ENCODE data around the gene CFI.
A peak's percentile ranks its signal among the peaks of the same experiment; 100 is the strongest.

The CFI gene

GRCh38 chr4:109713500-109713899 lies 88.3 kb downstream of the CFI start:
- DNase-seq (ENCODE audit: low read depth): no peak

GRCh38 chr4:109708990-109709389 lies 92.8 kb downstream of the CFI start:
- no peak overlapping the region for H3K4me3 ChIP-seq (replicated peaks; ENCODE audit: low read depth, low read length)
- DNase-seq (ENCODE audit: low read depth): no peak
- TF ChIP-seq CTCF (IDR thresholded peaks at IDR 0.05; ENCODE audit: low read length, missing control alignments): no peak

More at GRCh38 chr4:109713500-109713899, 88.3 kb downstream of the CFI start:
- TF ChIP-seq CTCF (IDR thresholded peaks at IDR 0.05; ENCODE audit: low read length, missing control alignments): no peak
- H3K4me3 ChIP-seq (replicated peaks; ENCODE audit: low read depth, low read length): no peak overlapping the region

GRCh38 chr4:109708435-109708834 lies 93.4 kb downstream of the CFI start:
- TF ChIP-seq CTCF (IDR thresholded peaks at IDR 0.05; ENCODE audit: low read length, missing control alignments): no peak
- DNase-seq (ENCODE audit: low read depth): no peak
- H3K4me3 ChIP-seq (replicated peaks; ENCODE audit: low read depth, low read length): no peak overlapping the region

GRCh38 chr4:109703664-109704361 lies 98.0 kb downstream of the CFI start:
- DNase-seq (ENCODE audit: low read depth): peak; percentile 33
- no peak for TF ChIP-seq CTCF (IDR thresholded peaks at IDR 0.05; ENCODE audit: low read length, missing control alignments)
- H3K4me3 ChIP-seq (replicated peaks; ENCODE audit: low read depth, low read length): peak overlapping the region; percentile 78

GRCh38 chr4:109702950-109703663 lies 98.7 kb downstream of the CFI start, which contains the start of gene CASP6:
CASP6 (minus strand) TSS chr4:109703445; CDS start chr4:109703395, 50 bp downstream.
- peak within 1 kb of the TSS; percentile 78 for H3K4me3 ChIP-seq (replicated peaks; ENCODE audit: low read depth, low read length)
- peak; percentile 76 for DNase-seq (ENCODE audit: low read depth)
- peak; percentile 60 for TF ChIP-seq CTCF (IDR thresholded peaks at IDR 0.05; ENCODE audit: low read length, missing control alignments)

- H3K4me3 ChIP-seq (replicated peaks; ENCODE audit: low read depth, low read length): peak overlapping the region; percentile 78
- DNase-seq (ENCODE audit: low read depth): peak; percentile 7
- TF ChIP-seq CTCF (IDR thresholded peaks at IDR 0.05; ENCODE audit: low read length, missing control alignments): no peak
Observed at GRCh38 chr4:109701566-109702410, 100.0 kb downstream of the CFI start.

Data from fibroblast of pulmonary artery (primary cell).